Measurements from ENCODE around the gene TANGO6. TPM values are rescaled to one million over a fixed set of nuclear protein-coding genes. Genes with fewer than 3 reads are reported as not detected.

Gene TANGO6
- total RNA-seq, result 3.7 TPM

DNA sequence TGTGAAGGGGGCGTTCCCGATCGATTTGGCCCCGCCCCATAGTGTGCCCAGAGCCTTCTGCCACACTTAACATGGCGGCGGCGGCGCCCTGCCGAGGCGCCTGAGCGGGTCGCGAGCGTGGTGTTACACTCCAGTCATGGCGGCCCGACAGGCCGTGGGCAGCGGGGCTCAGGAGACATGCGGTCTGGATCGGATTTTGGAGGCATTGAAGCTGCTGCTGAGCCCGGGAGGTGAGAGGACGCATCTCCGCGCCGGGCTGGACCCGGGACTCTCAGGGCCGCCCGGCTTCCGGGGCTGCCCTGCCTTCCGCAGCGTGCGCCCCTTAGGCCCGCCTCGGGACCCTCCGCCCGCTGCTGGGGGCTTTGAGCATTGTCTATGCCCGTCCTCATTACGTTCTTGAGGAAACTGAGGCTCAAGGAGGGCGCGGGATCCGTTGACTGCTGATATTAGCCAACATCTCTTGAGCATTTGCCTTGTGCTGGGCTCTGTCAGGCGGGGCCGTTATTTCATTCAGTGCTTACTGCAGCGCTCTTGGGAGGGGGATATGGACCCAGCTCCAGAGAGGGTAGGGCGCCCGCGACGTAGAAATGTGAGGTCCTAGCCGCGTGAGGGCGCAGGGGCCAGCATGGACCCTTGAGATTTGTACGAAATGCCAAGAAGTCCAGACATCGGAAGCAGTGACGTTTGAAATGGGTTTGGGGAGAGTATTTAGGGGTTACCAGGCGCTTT is at the start of gene TANGO6:
TANGO6 (plus strand) TSS at position 50 of the 729 bp plus-strand sequence; CDS start at position 137, 87 bp downstream.
- TF ChIP-seq, protein P1, sequence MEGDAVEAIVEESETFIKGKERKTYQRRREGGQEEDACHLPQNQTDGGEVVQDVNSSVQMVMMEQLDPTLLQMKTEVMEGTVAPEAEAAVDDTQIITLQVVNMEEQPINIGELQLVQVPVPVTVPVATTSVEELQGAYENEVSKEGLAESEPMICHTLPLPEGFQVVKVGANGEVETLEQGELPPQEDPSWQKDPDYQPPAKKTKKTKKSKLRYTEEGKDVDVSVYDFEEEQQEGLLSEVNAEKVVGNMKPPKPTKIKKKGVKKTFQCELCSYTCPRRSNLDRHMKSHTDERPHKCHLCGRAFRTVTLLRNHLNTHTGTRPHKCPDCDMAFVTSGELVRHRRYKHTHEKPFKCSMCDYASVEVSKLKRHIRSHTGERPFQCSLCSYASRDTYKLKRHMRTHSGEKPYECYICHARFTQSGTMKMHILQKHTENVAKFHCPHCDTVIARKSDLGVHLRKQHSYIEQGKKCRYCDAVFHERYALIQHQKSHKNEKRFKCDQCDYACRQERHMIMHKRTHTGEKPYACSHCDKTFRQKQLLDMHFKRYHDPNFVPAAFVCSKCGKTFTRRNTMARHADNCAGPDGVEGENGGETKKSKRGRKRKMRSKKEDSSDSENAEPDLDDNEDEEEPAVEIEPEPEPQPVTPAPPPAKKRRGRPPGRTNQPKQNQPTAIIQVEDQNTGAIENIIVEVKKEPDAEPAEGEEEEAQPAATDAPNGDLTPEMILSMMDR (IDR thresholded peaks at IDR 0.05), result no peak
- Histone ChIP-seq H3K27me3 (no peaks in the 10 kb centered on the region), H3K4me1 (no peaks in the 10 kb centered on the region), H3K27ac (peak within 1 kb of the TSS; percentile 87 to 94), H3K4me3 (peak within 1 kb of the TSS; percentile 85 to 97), H3K9me3 (no peaks in the 10 kb centered on the region), H3K36me3 (no peaks in the 10 kb centered on the region)
- intact Hi-C loops (cut with DNase I), result loop anchor here (2.0 kb wide), 1 partner anchor 313 kb away; no protein-coding TSS in a partner anchor
- peak; percentile 40 to 91 for DNase-seq (ENCODE audit: low spot score in 2 of 2)

DNA sequence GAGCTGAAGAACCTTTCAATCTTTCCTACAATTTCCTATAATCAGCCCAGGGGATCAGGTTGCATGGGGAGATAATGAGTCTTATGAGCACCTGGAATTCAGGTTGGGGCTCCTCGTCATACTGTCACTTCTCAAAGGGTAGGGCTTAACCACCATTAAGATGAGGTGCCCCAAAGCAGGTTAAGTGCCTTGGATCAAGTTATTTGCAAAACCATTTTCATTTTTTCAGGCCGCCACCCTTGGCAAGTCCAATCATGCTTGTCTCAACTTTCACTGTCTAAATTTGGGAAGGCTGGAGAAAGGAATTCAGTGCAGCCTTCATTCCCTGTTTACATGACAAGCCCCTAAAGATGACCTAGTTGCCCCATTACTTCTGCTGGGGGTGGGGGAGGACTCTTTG is 44.9 kb upstream of the TANGO6 start:
- Histone ChIP-seq H3K36me3 (no peaks in the 10 kb centered on the region), H3K9me3 (no peaks in the 10 kb centered on the region), H3K4me3 (no peak overlapping the region), H3K27me3 (no peaks in the 10 kb centered on the region), H3K27ac (no peak overlapping the region), H3K4me1 (no peaks in the 10 kb centered on the region)
- TF ChIP-seq, protein P1 (IDR thresholded peaks at IDR 0.05), result no peak
- intact Hi-C loops (cut with DNase I), result no loop called here
- DNase-seq (ENCODE audit: low spot score in 2 of 2), result no peak

DNA sequence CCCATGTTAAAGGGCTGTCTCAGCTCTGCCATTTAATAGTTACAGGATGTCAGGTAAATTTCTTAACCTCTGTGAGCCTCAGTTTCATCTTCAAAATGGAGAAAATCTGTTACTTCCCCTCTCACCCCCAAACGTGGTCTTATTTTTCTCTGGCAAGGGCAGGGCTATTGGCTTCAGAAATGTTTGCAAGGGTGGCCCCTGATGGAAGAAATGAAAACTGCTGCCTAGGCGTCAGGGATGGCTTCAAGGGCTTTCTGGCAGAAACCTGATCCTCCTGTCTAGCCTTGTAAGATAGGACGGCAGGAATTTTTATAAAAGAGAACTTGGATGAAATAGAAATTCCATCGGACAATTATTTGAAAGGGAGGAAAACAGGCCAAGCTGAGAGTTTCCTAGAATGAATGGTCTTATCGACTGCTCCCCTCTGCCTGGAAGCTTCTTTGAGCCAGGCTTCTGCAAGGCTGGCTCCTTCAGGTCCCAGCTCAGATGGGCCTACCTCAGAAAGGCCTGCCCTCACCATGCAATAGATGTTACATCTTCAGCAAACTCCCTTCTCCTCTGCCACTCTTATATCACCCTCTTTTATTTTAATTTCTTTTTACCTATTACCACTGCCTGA is 43.0 kb upstream of the TANGO6 start:
- Histone ChIP-seq H3K9me3 (no peaks in the 10 kb centered on the region), H3K36me3 (no peaks in the 10 kb centered on the region), H3K27me3 (no peaks in the 10 kb centered on the region), H3K4me3 (no peak overlapping the region), H3K4me1 (no peaks in the 10 kb centered on the region), H3K27ac (no peak overlapping the region)
- no peak for DNase-seq (ENCODE audit: low spot score in 2 of 2)
- intact Hi-C loops (cut with DNase I), result no loop called here
- TF ChIP-seq, protein P1 (IDR thresholded peaks at IDR 0.05), result peak in 2 of 3 experiments; percentile 26 to 35

DNA sequence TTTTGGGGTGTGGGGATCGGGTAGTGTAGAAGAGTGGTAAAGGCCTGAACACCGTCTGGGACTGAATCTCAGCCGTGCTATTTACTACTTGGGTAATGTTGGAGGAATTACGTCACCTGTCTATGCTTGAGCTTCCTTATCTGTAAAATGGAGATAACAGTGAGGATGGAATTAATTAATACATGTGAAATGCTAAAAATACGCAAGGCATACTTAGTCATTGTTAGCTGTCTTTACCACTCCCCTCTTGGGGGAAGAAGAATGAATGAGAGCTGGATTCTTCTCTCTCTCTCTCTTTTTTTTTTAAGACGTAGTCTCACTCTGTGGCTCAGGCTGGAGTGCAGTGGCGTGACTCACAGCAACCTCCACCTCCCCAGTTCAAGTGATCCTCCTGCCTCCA is 41.1 kb upstream of the TANGO6 start:
- H3K9me3 ChIP-seq, result no peaks in the 10 kb centered on the region
- no peak overlapping the region for H3K4me3 ChIP-seq
- no peaks in the 10 kb centered on the region for H3K36me3 ChIP-seq
- intact Hi-C loops (cut with DNase I), result no loop called here
- H3K27ac ChIP-seq, result no peak overlapping the region
- TF ChIP-seq, protein P1 (IDR thresholded peaks at IDR 0.05), result no peak
- no peaks in the 10 kb centered on the region for H3K4me1 ChIP-seq
- DNase-seq (ENCODE audit: low spot score in 2 of 2), result no peak
- H3K27me3 ChIP-seq, result no peaks in the 10 kb centered on the region

DNA sequence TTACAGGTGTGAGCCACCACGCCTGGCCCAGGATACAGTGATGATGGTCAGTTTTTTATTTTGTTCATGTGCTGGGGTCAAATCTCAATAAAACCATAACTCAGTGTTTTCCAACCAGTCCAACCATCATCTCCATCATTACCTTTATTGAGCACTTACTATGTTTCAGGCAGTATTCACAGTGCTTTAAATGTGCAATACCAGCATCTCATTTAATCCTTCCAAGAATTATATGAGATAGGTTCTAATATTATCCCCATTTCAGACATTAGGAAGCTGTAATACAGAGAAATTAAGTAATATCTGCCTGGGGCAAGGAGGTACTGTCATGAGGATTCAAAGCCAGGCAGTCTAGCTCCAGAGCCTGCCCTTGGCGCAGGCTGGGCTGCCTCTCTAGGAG is 36.9 kb upstream of the TANGO6 start:
- Histone ChIP-seq H3K36me3 (no peaks in the 10 kb centered on the region), H3K4me3 (no peak overlapping the region), H3K9me3 (no peaks in the 10 kb centered on the region), H3K4me1 (no peaks in the 10 kb centered on the region), H3K27me3 (no peaks in the 10 kb centered on the region), H3K27ac (no peak overlapping the region)
- TF ChIP-seq, protein P1 (IDR thresholded peaks at IDR 0.05), result no peak
- intact Hi-C loops (cut with DNase I), result no loop called here
- no peak for DNase-seq (ENCODE audit: low spot score in 2 of 2)

Measured in ascending aorta (tissue), 2 donors.